Panc1 (cell line): ENCODE results near the gene TLCD5. TPM values are rescaled to one million over a fixed set of nuclear protein-coding genes. Genes with fewer than 3 reads are reported as not detected.

Experiments
- ATAC-seq: fragments of 200-7000 bp; cut with Tn5 transposase; 2 replicates; pipeline ENCODE4 v1.9.1; 2020; ENCODE audit warnings: mild to moderate bottlenecking, moderate library complexity
- BruUV-seq: library from RNA; stranded (reverse); fragments of 400-500 nt; replicated peaks from 2 replicates; lab custom pipeline; 2021; lab: Mats Ljungman, UMichigan
- CTCF ChIA-PET: fragments of 300-600 bp; sonication (Branson Sonifier 250); formaldehyde crosslinking; loops from one replicate; lab custom pipeline; 2022; ENCODE audit warnings: antibody characterized with exemption; lab: Charles Lee
- POLR2A ChIA-PET: fragments of 300-600 bp; sonication (Branson Sonifier 250); formaldehyde crosslinking; loops from one replicate; lab custom pipeline; 2022; ENCODE audit warnings: antibody characterized with exemption; lab: Charles Lee
- DNase-seq: peaks from one replicate; pipeline ENCODE4 v3.0.0-alpha.2; 2010; ENCODE audit warnings: low read depth, low spot score
- H3K27ac ChIP-seq: 2 replicates; pipeline ENCODE4 v1.5.1; 2011; ENCODE audit warnings: mild to moderate bottlenecking, low read length, inconsistent platforms
- H3K27me3 ChIP-seq: fragments of 200-500 bp; sonication (Bioruptor generic); 2 replicates; pipeline ENCODE4 v1.6.0; 2014; ENCODE audit warnings: low read length, inconsistent platforms; ENCODE audit not compliant: control insufficient read depth, insufficient read depth
- H3K36me3 ChIP-seq: fragments of 200-500 bp; sonication (Bioruptor generic); 2 replicates; pipeline ENCODE4 v1.5.1; 2014; ENCODE audit warnings: inconsistent platforms, mild to moderate bottlenecking, low read length, moderate library complexity; ENCODE audit not compliant: control insufficient read depth, insufficient read depth
- H3K4me1 ChIP-seq: 2 replicates; pipeline ENCODE4 v1.5.1; 2011; ENCODE audit warnings: inconsistent platforms, mild to moderate bottlenecking, low read length, moderate library complexity; ENCODE audit not compliant: control insufficient read depth, insufficient read depth
- H3K4me3 ChIP-seq, 2 experiments: 2 replicates each; pipeline ENCODE4 v1.5.1; 2011 to 2012; ENCODE audit warnings: low read depth in 2 of 2, low read length in 2 of 2, mild to moderate bottlenecking in 2 of 2, inconsistent platforms in 1 of 2, moderate library complexity in 1 of 2
- H3K9me3 ChIP-seq: fragments of 200-500 bp; sonication (Bioruptor generic); 2 replicates; pipeline ENCODE4 v1.5.1; 2014; ENCODE audit warnings: low read depth, mild to moderate bottlenecking, inconsistent platforms, low read length, moderate library complexity; ENCODE audit not compliant: control insufficient read depth, insufficient read depth
- CTCF ChIP-seq: fragments of 450-650 bp; IDR thresholded peaks from 2 replicates; pipeline ENCODE4 v1.5.1; 2017; ENCODE audit warnings: mild to moderate bottlenecking
- POLR2AphosphoS5 ChIP-seq: IDR thresholded peaks from 2 replicates; pipeline ENCODE4 v1.6.1; 2012; ENCODE audit warnings: mild to moderate bottlenecking, low read depth, low read length, moderate library complexity
- REST ChIP-seq, 2 experiments: IDR thresholded peaks; 2 replicates each; pipeline ENCODE4 v1.6.1; 2011 to 2012; ENCODE audit warnings: low read depth in 2 of 2, control low read depth in 1 of 2, low read length in 1 of 2, mild to moderate bottlenecking in 1 of 2, moderate library complexity in 1 of 2; ENCODE audit not compliant: insufficient read depth in 1 of 2
- SIN3A ChIP-seq: IDR thresholded peaks from 2 replicates; pipeline ENCODE4 v1.6.1; 2012; ENCODE audit warnings: low read depth, mild to moderate bottlenecking, low read length, moderate library complexity, borderline replicate concordance; ENCODE audit not compliant: insufficient read depth
- TCF7L2 ChIP-seq: IDR thresholded peaks from 2 replicates; pipeline ENCODE4 v1.6.1; 2011; ENCODE audit warnings: mild to moderate bottlenecking, low read depth, low read length, inconsistent platforms
- in situ Hi-C: cut with HindIII; loops from 2 replicates; pipeline ENCODE4 v1.10.0; 2016; ENCODE audit warnings: low sequenced_read_pairs, low pct_unique_long_range_greater_than_20kb
- intact Hi-C: fragments of 100-400 bp; cut with micrococcal nuclease; formaldehyde crosslinking; loops from one replicate; pipeline ENCODE4 v1.10.0; 2022; ENCODE audit not compliant: unreplicated experiment
- total RNA-seq: library from RNA; stranded (reverse); gene quantifications from one replicate; pipeline ENCODE4 v1.2.1, GENCODE V29; 2021; ENCODE audit not compliant: unreplicated experiment

The TLCD5 gene
- total RNA-seq, 1 experiment from 2014 or later = 22.8 TPM

DNA sequence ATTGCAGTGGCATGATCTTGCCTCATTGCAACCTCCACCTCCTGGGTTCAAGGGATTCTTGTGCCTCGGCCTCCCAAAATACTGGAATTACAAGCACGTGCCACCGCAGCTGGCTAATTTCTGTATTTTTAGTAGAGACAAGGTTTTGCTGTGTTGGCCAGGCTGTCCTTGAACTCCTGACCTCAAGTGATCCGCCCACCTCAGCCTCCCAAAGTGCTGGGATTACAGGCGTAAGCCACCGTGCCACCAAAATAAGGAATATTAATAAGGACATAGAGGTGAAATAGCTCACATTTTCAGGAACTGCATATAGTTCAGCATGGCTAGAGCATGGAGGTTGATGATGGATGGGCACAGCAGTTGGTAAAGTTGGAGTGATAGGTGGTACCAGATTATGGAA, 32.5 kb downstream of the TLCD5 start:
- Histone ChIP-seq H3K4me1 (peaks cover 17% of the 10 kb centered on the region), H3K27me3 (no peaks in the 10 kb centered on the region), H3K36me3 (no peaks in the 10 kb centered on the region), H3K4me3 (no peak overlapping the region), H3K27ac (no peak overlapping the region), H3K9me3 (no peaks in the 10 kb centered on the region)
- no peak for DNase-seq
- CTCF ChIA-PET = no interaction called here
- TF ChIP-seq TCF7L2 (no peak), CTCF (no peak), REST (IDR thresholded peaks at IDR 0.05; ENCODE audit: insufficient read depth in 1 of 2, low read depth in 2 of 2, low read length in 1 of 2) (no peak), SIN3A (no peak), POLR2AphosphoS5 (no peak)
- intact Hi-C loops = no loop called here
- ATAC-seq = no peak
- in situ Hi-C loops = no loop called here
- POLR2A ChIA-PET = no interaction called here
- TSS peak; percentile 11 for BruUV-seq

DNA sequence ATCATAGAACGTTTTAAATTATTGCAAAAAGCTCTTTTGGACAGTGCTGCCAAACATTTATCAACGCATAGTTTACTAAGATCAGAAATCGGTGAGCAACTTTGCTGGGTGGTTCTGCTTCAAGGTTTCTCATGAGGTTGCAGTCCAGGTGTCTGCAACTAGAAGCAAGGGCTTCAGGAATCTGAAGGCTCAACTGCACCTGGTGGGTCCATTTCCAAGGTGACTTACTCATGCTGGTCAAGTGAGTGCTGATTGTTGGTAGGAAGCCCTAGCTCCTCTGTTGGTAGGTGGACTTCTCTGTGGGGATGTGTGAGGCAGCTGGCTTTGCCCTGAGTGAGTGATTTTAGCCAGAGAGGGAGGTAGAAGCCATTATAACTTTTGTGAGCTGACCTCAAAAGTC, 33.6 kb downstream of the TLCD5 start:
- peaks cover 13% of the 10 kb centered on the region for H3K4me1 ChIP-seq
- POLR2A ChIA-PET = no interaction called here
- no peak for DNase-seq
- no peak for ATAC-seq
- H3K27me3 ChIP-seq = no peaks in the 10 kb centered on the region
- BruUV-seq = no TSS peak
- no peak overlapping the region for H3K4me3 ChIP-seq
- intact Hi-C loops (no loop called here), in situ Hi-C loops (no loop called here)
- CTCF ChIA-PET = no interaction called here
- no peaks in the 10 kb centered on the region for H3K36me3 ChIP-seq
- no peak for TF ChIP-seq CTCF
- no peak for TF ChIP-seq TCF7L2
- no peak for TF ChIP-seq REST (IDR thresholded peaks at IDR 0.05; ENCODE audit: insufficient read depth in 1 of 2, low read depth in 2 of 2, low read length in 1 of 2)
- no peak for TF ChIP-seq POLR2AphosphoS5
- TF ChIP-seq SIN3A = no peak
- no peak overlapping the region for H3K27ac ChIP-seq
- no peaks in the 10 kb centered on the region for H3K9me3 ChIP-seq
